Ishikawa (cell line): ENCODE data around the gene PKNOX2.

Experiments used
- EP300 ChIP-seq: IDR thresholded peaks from 2 replicates; pipeline ENCODE4 v1.6.1; 2012; ENCODE audit warnings: borderline replicate concordance
- FOXM1 ChIP-seq: IDR thresholded peaks from 2 replicates; pipeline ENCODE4 v1.6.1; 2012; ENCODE audit warnings: low read depth, borderline replicate concordance
- RAD21 ChIP-seq: IDR thresholded peaks from 2 replicates; pipeline ENCODE4 v1.6.1; 2012; ENCODE audit warnings: low read depth
- YY1 ChIP-seq: IDR thresholded peaks from 2 replicates; pipeline ENCODE4 v1.6.1; 2012; ENCODE audit warnings: low read depth
- TF ChIP-seq, protein P1 (sequence below): IDR thresholded peaks from 2 replicates; pipeline ENCODE4 v1.6.1; 2012
- TF ChIP-seq, protein P2 (sequence below): IDR thresholded peaks from 2 replicates; pipeline ENCODE4 v1.6.1; 2012

DNA sequence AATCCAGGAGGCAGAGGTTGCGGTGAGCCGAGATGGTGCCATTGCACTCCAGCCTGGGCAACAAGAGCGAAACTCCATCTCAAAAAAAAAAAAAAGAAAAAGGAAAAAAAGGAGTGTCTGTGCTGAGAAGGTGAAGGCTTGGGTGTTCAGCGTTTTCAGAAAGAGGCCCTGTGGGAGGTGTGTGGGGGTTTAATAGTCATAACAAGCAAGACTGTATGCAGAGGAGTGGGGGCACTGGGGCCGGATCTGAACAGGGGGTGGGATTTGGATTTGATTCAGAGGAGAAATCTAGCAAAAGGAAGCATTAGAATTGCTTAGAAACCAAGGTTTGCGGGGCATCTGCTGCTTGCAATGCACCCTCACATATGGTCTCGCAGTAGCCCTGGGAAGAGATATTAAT is 195.5 kb downstream of the PKNOX2 start:
- TF ChIP-seq YY1 (no peak), EP300 (no peak), FOXM1 (no peak), RAD21 (no peak)
- TF ChIP-seq, protein P1, sequence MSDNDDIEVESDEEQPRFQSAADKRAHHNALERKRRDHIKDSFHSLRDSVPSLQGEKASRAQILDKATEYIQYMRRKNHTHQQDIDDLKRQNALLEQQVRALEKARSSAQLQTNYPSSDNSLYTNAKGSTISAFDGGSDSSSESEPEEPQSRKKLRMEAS: no peak
- TF ChIP-seq, protein P2, sequence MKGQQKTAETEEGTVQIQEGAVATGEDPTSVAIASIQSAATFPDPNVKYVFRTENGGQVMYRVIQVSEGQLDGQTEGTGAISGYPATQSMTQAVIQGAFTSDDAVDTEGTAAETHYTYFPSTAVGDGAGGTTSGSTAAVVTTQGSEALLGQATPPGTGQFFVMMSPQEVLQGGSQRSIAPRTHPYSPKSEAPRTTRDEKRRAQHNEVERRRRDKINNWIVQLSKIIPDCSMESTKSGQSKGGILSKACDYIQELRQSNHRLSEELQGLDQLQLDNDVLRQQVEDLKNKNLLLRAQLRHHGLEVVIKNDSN: no peak
